Embryonic facial prominence (tissue), 1 donor: Measurements from ENCODE around the gene DDOST.

Source experiments
- DNase-seq: peaks from one replicate; pipeline ENCODE4 v3.0.0-alpha.2; 2016; ENCODE audit errors: extremely low spot score

The DDOST gene

DNA sequence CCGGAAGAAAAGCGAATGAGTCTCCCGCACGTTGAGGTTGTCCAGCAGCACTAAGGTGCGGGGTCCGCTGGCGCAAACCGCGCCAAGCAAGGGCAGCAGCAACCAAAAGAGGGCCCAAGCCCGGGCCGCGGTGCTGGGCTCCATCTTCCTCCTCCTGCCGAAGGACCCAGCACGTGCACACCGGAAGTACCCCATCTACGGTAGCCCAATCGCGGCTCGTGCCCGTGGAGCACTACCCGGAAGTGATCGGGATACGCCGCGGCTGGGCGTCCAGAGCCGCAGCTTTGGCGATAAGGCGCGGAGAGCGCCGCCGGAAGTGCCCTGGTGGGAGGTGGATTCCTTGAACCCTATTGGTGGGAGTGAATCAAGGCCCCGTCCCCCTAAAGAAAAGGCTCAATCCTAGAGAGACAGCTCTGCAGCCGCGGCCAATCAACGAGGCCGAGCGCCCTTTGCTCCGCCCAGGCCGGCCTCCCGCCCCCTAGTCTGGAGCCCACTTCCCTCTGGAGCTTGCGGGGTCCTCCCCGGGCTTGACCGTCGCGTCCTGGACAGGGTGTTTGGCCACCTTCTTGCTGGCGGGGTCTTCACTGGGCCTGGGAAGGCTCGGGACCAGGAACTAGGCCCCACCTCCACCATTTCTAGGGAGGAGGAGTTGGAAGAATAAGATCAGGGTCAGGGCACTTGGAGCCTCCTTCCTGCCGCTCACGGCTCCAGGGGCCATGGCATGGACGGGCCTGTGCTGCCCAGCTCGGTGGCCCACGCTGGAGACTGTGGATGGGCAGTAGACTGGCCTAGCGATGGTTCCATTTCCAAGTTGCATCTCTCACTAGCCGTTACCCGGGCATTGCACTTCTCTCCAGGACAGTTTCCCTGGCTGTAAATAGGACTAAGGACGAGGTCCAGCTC is at the start of gene DDOST:
Gene DDOST (minus strand): TSS at position 163 of the 903 bp plus-strand sequence. CDS start 19 bp downstream, at position 144.
- DNase-seq: peak; percentile 94

DNA sequence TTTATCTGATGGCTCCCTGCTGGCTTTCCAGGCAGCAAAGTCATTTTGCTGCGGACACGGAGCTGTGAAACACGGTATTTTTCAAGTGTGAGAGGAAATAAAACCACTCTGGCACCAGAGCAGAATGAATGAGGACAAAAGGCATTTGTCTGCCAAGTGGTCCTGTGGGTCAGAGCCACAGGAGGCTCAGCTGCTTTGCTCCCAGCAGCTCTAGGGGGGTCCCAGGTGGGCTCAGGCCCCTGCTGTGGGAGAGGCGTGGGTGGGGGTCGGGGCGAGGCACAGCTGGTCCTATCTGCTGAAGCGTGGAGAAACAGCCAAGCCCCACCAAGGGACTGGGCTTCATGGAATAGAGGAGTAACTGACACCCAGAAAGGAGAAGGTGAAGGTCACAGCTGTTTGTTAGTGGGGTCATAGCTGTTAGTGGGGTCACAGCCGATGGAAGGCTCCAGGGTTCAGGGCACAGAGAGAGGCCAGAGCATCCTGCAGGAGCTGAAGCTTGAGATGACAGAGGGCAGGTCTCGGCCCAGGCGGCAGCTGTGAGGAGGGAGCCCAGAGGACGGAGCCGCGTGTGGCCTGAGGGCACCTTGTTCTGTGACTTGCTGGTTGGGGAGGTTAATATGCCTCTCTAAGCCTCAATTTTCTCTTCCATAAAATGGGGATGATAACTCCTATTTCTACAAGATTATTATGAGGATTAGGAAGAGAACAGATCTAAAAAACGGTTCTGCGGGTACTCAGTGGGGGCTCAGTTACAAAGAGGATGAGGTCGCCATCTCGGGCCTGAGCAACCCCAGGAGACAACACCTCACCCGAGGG is 49.5 kb upstream of the DDOST start:
- no peak for DNase-seq

- DNase-seq: no peak
Measured at GRCh38 chr1:20709868-20710267, 48.7 kb upstream of the DDOST start.

GRCh38 chr1:20708891-20709290 is 47.7 kb upstream of the DDOST start:
- DNase-seq: no peak

DNA sequence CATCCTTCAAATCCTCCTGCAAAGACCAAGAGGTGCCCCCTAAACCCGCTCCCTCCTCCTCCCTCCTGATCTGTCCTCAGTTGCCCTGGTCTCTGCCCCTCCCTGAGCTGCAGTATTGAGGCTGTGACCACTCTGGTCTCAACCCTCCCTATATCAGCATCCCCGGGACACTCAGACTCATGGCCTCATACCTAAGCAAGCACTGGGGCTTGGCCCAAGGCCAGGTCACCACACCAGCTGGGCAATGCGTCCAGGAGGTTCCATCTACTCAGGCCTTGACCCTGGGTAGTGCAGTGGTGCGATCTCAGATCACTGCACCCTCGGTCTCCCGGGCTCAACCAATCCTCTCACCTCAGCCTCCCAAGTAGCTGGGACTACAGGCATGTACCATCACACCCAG is 46.9 kb upstream of the DDOST start:
- no peak for DNase-seq

DNA sequence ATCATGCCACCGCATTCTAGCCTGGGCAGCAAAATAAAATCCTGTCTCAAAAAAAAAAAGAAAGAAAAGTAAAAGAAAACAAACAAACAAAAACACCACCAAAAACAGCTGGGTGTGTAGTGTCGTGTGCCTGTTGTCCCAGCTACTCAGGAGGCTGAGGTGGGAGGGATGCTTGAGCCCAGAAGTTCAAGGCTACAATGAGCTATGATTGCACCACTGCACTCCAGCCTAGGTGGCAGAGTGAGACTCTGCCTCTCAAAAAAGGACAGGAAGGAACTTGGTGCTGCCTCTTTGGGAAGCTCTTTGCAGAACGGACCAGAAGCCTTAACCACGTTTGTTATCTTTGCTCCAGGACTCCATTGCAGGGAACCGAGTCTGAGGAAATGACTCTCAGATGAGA is 45.7 kb upstream of the DDOST start:
- no peak for DNase-seq

GRCh38 chr1:20705203-20705755 is 44.1 kb upstream of the DDOST start:
- no peak for DNase-seq

GRCh38 chr1:20704390-20705202 is 43.4 kb upstream of the DDOST start:
- DNase-seq: no peak

DNA sequence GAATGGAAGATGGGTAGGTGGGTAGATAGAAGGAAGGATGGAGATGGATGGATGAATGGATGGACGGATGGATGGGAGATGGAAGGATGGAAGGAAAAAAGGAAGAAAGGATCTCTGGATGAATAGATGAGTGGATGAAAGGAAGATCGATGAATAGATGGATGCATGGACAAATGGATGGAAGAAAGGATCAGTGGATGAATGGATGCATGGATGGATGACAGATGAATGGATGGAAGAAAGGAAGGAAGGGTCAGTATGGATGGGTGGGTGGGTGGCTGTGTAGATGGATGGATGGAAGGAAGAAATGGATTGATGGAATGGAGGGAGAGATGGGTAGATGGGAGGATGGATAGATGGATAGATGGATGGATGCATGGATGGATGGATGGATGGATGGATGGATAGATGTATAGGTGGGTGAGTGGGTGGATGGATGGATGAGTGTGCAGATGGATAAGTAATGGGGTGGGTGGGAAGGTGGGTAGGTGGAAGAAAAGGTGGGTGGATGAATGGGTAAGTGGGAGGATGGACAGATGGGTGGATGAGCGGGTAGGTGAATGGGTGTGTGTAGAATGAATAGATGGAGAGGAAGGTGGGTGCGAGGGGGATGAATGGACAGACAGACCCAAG is 42.1 kb upstream of the DDOST start:
- no peak for DNase-seq

- no peak for DNase-seq
Measured at GRCh38 chr1:20702416-20702815, 41.2 kb upstream of the DDOST start.

GRCh38 chr1:20701847-20702246 is 40.7 kb upstream of the DDOST start:
- no peak for DNase-seq

DNA sequence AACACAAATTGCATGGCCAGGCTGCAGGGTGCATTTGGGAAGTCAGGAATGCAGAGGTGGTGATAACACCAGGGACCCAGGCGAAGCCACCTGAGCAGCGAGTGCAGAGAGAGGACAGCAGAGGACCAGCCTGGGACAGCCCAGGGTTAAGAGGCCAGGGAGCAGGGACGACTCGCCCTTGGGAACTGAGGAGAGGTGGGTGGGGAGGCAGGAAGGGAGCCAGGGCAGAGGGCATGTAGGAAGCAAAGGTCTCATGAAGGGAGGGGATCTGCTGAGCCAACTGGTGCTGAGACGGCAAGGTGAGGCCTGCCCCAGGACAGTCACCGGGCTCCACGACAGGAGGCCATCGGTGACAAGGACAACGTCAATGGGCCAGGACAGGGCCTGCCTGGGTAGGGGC is 40.3 kb upstream of the DDOST start:
- no peak for DNase-seq

- DNase-seq: no peak
Measured at GRCh38 chr1:20700636-20701215, 39.6 kb upstream of the DDOST start.

- no peak for DNase-seq
Measured at GRCh38 chr1:20699558-20699957, 38.4 kb upstream of the DDOST start.

DNA sequence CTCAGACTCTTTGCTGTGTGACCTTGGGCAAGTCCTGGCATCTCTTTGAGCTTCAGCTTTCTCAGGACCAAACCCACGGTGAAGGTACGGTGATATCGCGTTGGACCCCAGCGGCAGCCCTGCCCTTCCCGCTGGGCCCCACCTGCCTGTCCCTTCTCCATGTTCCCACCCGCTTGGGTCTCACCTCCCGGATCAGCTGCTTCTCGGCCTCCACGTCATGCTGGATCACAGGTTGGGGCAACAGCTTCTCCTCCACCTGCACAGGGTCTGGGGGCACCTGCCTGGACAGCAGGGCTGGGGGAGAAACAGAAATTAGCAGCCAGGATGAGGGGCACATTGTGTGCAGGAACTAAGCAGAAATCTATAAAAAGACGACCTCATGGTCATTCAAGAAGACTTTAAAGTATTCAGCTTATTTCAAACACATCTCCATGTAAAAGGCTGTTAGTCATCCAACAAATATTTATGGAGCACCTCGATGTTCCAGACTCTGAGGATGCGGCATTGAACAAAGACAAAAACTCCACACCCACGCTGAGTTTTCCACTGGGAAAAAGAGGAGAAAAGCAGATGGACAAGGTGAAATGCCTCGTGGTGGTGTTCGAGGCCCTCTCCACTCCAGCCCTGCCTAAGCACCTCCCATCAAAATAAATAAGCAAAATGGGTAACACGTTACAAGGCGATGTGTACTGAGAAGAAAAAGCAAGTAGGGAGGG is 37.2 kb upstream of the DDOST start:
- DNase-seq: no peak

- DNase-seq: no peak
Measured at GRCh38 chr1:20697563-20697962, 36.4 kb upstream of the DDOST start.

DNA sequence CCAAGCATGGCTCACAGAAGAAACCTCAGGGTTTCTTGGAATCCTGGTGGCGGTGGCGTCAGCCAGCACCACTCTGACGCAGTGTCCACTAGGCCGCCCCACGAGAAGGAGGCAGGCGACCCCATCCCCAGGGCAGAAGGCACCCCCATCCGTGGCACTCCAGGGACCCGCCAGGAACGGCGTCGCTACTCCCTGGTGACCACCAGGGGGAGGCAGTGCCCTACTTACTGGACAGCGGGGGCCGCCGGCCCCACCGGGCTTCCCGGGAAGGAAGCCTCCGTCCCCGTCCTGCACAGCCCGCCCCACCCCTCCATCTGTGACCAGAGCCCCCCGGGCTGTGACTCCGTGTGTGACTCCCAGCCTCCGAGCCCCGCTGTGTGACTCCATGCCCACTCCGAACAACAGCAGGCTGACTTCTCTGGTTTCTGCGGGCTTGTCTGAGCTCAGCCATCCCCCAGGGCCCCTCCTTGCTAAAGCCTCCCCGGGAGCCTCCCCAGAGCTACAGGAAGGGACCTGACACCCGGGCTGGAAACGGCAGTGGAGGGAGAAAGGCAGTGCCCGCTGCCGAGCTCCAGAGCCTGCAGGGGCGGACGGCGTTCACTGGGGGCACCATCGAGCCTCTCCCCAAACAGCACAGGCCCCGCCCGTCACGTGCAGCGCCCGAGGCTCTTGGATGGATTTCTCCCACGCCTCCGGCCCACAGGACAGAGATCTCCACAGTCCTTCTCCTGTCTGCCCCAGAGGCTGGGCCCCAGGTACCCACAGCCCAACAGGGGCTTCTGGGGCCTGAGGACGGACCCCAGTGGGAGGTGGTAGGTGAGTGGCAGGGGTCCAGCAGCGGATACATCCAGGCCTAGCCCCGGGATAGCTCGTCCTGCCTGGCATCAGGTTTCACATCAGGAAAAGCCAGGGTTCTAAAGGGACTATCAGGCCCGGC is 35.5 kb upstream of the DDOST start:
- DNase-seq: peak; percentile 66

DNA sequence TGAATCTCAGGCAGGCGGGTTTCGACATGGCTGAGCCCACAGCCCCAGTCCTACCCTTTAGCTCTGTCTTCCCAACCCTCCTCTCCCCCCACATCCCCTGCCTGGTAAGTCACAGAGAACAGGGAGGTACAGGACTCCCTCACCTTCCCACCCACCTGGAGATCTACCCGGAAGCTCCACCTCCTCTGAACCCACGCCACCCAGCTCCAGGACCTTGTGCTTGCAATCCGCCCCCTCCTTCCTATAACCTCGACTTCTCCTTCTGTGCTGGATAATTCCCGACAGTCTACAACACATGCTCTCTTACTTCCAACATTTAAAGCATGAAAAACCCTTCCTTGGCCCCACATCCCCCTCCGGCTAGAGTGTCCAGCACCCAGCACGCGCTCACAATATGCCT is 34.3 kb upstream of the DDOST start:
- DNase-seq: no peak

GRCh38 chr1:20693623-20694022 is 32.5 kb upstream of the DDOST start:
- DNase-seq: no peak
